Keratinocyte (primary cell): Measurements from ENCODE around the gene MDM4. TPM values are rescaled to one million over a fixed set of nuclear protein-coding genes. Genes with fewer than 3 reads are reported as not detected.
A peak's percentile ranks its signal among the peaks of the same experiment; 100 is the strongest.
"Not testable (repeated sequence)": the region's sequence is repeated elsewhere in the genome, so short reads cannot be mapped to it uniquely, and the experiment has no call there.

Experiments used
- DNase-seq: peaks from one replicate; pipeline ENCODE4 v3.0.0-alpha.2; 2011; ENCODE audit warnings: low read depth, missing footprints, low spot score
- FAIRE-seq: peaks from 2 replicates; lab custom pipeline; 2011; peaks lifted over from hg19 to GRCh38; lab: Jason Lieb, UNC
- H2AFZ ChIP-seq: 2 replicates; pipeline ENCODE4 v1.6.0; 2012; ENCODE audit warnings: low read length, control low read depth, inconsistent platforms; ENCODE audit not compliant: control insufficient read depth
- H3K27ac ChIP-seq: 2 replicates; pipeline ENCODE4 v1.5.1; 2011; ENCODE audit warnings: low read length; ENCODE audit not compliant: control insufficient read depth, insufficient read depth
- H3K27me3 ChIP-seq: 3 replicates; pipeline ENCODE4 v1.6.0; 2011; ENCODE audit warnings: low read length; ENCODE audit not compliant: control insufficient read depth, insufficient read depth; ENCODE audit errors: extremely low read depth
- H3K36me3 ChIP-seq, 2 experiments: 2 replicates in 1 of 2; 3 replicates in 1 of 2; pipeline ENCODE4 v1.5.1; 2011; ENCODE audit warnings: low read length in 2 of 2, mild to moderate bottlenecking in 1 of 2; ENCODE audit not compliant: control insufficient read depth in 2 of 2, insufficient read depth in 2 of 2; ENCODE audit errors: extremely low read depth in 1 of 2
- H3K4me1 ChIP-seq: 3 replicates; pipeline ENCODE4 v1.5.1; 2011; ENCODE audit warnings: low read length; ENCODE audit not compliant: control insufficient read depth, insufficient read depth; ENCODE audit errors: extremely low read depth
- H3K4me2 ChIP-seq: 3 replicates; pipeline ENCODE4 v1.6.0; 2011; ENCODE audit warnings: low read depth, low read length; ENCODE audit not compliant: control insufficient read depth, insufficient read depth; ENCODE audit errors: extremely low read depth
- H3K4me3 ChIP-seq, 3 experiments: fragments of 200-600 bp in 1 of 3; sonication (generic) in 1 of 3; 2 replicates in 2 of 3; 3 replicates in 1 of 3; pipeline ENCODE4 v1.5.1; 2011 to 2016; ENCODE audit warnings: low read length in 3 of 3, mild to moderate bottlenecking in 3 of 3, control low read depth in 2 of 3, inconsistent platforms in 1 of 3, low read depth in 1 of 3, mixed read lengths in 1 of 3, mixed run types in 1 of 3, moderate library complexity in 1 of 3; ENCODE audit not compliant: control insufficient read depth in 2 of 3, insufficient read depth in 2 of 3; ENCODE audit errors: extremely low read depth in 1 of 3
- H3K79me2 ChIP-seq: 2 replicates; pipeline ENCODE4 v1.6.0; 2012; ENCODE audit warnings: low read length; ENCODE audit not compliant: control insufficient read depth, insufficient read depth
- H3K9ac ChIP-seq: 3 replicates; pipeline ENCODE4 v1.6.0; 2011; ENCODE audit warnings: low read length; ENCODE audit not compliant: control insufficient read depth, insufficient read depth; ENCODE audit errors: extremely low read depth
- H3K9me1 ChIP-seq: 3 replicates; pipeline ENCODE4 v1.6.0; 2011; ENCODE audit warnings: low read length; ENCODE audit not compliant: control insufficient read depth, insufficient read depth; ENCODE audit errors: extremely low read depth
- H3K9me3 ChIP-seq: 2 replicates; pipeline ENCODE4 v1.5.1; 2012; ENCODE audit warnings: low read depth, low read length; ENCODE audit not compliant: control insufficient read depth
- H4K20me1 ChIP-seq: 3 replicates; pipeline ENCODE4 v1.6.0; 2011; ENCODE audit warnings: low read length; ENCODE audit not compliant: control insufficient read depth, insufficient read depth; ENCODE audit errors: extremely low read depth
- EZH2 ChIP-seq: IDR thresholded peaks from one replicate; pipeline ENCODE4 v1.6.1; 2012; ENCODE audit warnings: inconsistent platforms, mild to moderate bottlenecking, low read length, moderate library complexity
- dilution Hi-C: fragments of 300-500 bp; cut with MboI; formaldehyde crosslinking; loops from one replicate; pipeline ENCODE4 v1.7.0; 2020; ENCODE audit warnings: low sequenced_read_pairs; ENCODE audit not compliant: extremely low pct_ligation_motif_present
- polyA plus RNA-seq, 5 experiments: library from polyadenylated mRNA; depleted of rRNA in 3 of 5; stranded (reverse) in 3 of 5; stranded (forward) in 1 of 5; unstranded in 1 of 5; fragments of >200 nt; gene quantifications; 1 replicate in 1 of 5; 2 replicates in 3 of 5; 3 replicates in 1 of 5; pipeline versions ENCODE4 v1.2.1 to v1.2.3, GENCODE V29; 2011 to 2012; ENCODE audit warnings: missing spikeins in 2 of 5, low read depth in 1 of 5, low replicate concordance in 1 of 5
- TF ChIP-seq, protein P1 (sequence below), 3 experiments: IDR thresholded peaks in 1 of 3; conservative IDR thresholded peaks in 1 of 3; optimal IDR thresholded peaks in 1 of 3; 2 replicates in 2 of 3; 3 replicates in 1 of 3; pipeline versions ENCODE3 to v1.5.1; 2011; ENCODE audit warnings: low read length in 3 of 3, mild to moderate bottlenecking in 3 of 3, moderate library complexity in 2 of 3, control low read depth in 1 of 3, inconsistent platforms in 1 of 3; ENCODE audit not compliant: insufficient read depth in 2 of 3; ENCODE audit errors: extremely low read depth in 1 of 3

Gene MDM4
- polyA plus RNA-seq, 1 donor (not counting 4 experiments of a cell fraction or from before 2014, with no cell fraction given), result 17.8 TPM

DNA sequence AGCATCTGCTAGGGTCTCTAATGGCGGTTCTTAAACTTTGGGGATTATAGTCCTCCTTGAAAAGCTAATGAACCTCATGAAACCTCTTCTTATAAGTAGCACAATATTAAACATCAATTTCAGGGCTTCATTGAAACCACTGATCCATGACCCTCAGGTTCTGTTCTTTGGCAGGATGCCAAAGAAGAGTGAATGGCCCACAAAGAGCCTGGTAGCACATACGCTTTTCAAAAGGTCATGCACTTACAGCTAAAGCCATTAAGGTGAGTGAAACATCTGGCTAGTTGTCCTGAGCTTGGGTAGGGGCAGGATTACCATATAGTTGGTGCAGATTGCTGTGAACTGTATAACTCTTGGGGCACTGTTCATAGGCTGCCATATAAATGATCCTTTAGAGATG is 42.3 kb downstream of the MDM4 start:
- Histone ChIP-seq H3K9ac (no peak overlapping the region), H3K36me3 (peaks cover 6 to 11% of the 10 kb centered on the region in 2 experiments), H3K4me1 (no peaks in the 10 kb centered on the region), H3K27ac (no peak overlapping the region), H3K9me1 (no peaks in the 10 kb centered on the region), H3K4me2 (no peak overlapping the region), H3K4me3 (no peak overlapping the region), H3K9me3 (no peaks in the 10 kb centered on the region), H2AFZ (no peak overlapping the region), H4K20me1 (no peaks in the 10 kb centered on the region), H3K79me2 (no peaks in the 10 kb centered on the region), H3K27me3 (no peaks in the 10 kb centered on the region)
- no peak for FAIRE-seq
- DNase-seq, result no peak
- TF ChIP-seq, protein P1, sequence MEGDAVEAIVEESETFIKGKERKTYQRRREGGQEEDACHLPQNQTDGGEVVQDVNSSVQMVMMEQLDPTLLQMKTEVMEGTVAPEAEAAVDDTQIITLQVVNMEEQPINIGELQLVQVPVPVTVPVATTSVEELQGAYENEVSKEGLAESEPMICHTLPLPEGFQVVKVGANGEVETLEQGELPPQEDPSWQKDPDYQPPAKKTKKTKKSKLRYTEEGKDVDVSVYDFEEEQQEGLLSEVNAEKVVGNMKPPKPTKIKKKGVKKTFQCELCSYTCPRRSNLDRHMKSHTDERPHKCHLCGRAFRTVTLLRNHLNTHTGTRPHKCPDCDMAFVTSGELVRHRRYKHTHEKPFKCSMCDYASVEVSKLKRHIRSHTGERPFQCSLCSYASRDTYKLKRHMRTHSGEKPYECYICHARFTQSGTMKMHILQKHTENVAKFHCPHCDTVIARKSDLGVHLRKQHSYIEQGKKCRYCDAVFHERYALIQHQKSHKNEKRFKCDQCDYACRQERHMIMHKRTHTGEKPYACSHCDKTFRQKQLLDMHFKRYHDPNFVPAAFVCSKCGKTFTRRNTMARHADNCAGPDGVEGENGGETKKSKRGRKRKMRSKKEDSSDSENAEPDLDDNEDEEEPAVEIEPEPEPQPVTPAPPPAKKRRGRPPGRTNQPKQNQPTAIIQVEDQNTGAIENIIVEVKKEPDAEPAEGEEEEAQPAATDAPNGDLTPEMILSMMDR (optimal IDR thresholded peaks at IDR 0.05 in 1 of 3, IDR thresholded peaks at IDR 0.05 in 1 of 3, conservative IDR thresholded peaks at IDR 0.05 in 1 of 3; ENCODE audit: extremely low read depth in 1 of 3, insufficient read depth in 2 of 3, low read length in 3 of 3), result no peak
- no peak for TF ChIP-seq EZH2
- dilution Hi-C loops, result no loop called here

DNA sequence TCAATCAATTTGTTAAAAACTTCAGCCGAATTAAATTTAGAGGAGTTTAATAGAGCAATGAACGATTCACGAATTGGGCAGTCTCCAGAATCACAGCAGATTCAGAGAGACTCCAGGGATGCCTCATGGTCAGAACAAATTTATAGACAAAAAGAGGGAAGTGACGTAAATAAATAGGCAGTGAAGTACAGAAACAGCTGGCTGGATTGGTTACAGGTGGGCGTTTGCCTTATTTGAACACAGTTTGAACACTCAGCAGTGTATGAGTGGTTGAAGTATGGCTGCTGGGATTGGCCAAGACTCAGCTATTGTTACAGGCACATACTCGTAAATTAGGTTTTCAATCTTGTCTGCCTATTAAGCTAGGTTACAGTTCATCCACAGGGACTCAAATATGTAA is 43.8 kb downstream of the MDM4 start:
- H4K20me1 ChIP-seq, H3K4me2 ChIP-seq, H3K9ac ChIP-seq, H3K9me1 ChIP-seq, H3K4me1 ChIP-seq, DNase-seq, H3K36me3 ChIP-seq, FAIRE-seq, H3K27ac ChIP-seq, H3K27me3 ChIP-seq, H3K79me2 ChIP-seq, H3K9me3 ChIP-seq, dilution Hi-C loops, H2AFZ ChIP-seq, H3K4me3 ChIP-seq: not testable (repeated sequence)

DNA sequence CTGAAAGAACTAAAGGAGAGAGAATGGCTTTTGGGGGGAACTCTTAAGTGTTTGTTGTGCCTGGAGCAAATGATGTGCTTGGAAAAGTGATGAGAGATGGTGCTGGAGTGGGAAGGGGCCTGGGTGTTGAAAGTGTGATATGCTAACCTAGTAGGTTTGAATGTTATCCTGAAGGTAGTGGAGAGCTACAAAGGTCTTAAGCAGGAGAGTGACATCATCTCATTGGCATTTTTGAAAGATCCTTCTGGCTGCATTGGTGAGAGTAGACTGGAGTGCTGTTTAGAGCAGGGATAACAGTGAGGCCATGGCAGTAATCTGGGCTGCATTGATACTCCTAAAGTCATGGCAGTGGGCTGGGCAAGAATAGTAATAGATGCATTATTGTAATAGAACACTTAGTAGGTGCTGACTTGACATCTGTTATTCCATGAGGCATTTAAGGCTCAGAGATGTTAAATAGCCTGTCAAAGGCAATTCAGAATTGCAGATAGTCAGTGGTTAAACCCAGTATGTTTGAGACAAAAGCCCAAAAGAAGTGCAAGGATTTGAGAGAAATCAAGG is 44.5 kb downstream of the MDM4 start:
- no peak overlapping the region for H3K9ac ChIP-seq
- H3K9me3 ChIP-seq, result no peaks in the 10 kb centered on the region
- H3K4me2 ChIP-seq, result no peak overlapping the region
- no peak for TF ChIP-seq EZH2
- TF ChIP-seq, protein P1 (optimal IDR thresholded peaks at IDR 0.05 in 1 of 3, IDR thresholded peaks at IDR 0.05 in 1 of 3, conservative IDR thresholded peaks at IDR 0.05 in 1 of 3; ENCODE audit: extremely low read depth in 1 of 3, insufficient read depth in 2 of 3, low read length in 3 of 3), result no peak
- FAIRE-seq (peak; percentile 41), DNase-seq (peak; percentile 25)
- dilution Hi-C loops, result no loop called here
- H3K79me2 ChIP-seq, result no peaks in the 10 kb centered on the region
- no peak overlapping the region for H3K4me3 ChIP-seq
- peaks cover 8% of the 10 kb centered on the region for H3K4me1 ChIP-seq
- no peak overlapping the region for H3K27ac ChIP-seq
- H3K27me3 ChIP-seq, result no peaks in the 10 kb centered on the region
- H3K9me1 ChIP-seq, result no peaks in the 10 kb centered on the region
- H3K36me3 ChIP-seq, result peaks cover 3 to 8% of the 10 kb centered on the region in 2 experiments
- no peaks in the 10 kb centered on the region for H4K20me1 ChIP-seq
- no peak overlapping the region for H2AFZ ChIP-seq
